HepG2 (cell line): ENCODE results near the gene SAMD13. TPM values are rescaled to one million over a fixed set of nuclear protein-coding genes. Genes with fewer than 3 reads are reported as not detected.

Source experiments
- ATAC-seq: fragments of 200-7000 bp; cut with Tn5 transposase; 3 replicates; pipeline ENCODE4 v1.9.1; 2020; ENCODE audit warnings: mild to moderate bottlenecking, moderate library complexity
- BruUV-seq: library from RNA; stranded (reverse); fragments of 400-500 nt; replicated peaks from 2 replicates; lab custom pipeline; 2021; lab: Mats Ljungman, UMichigan
- CTCF ChIA-PET: fragments of 300-600 bp; formaldehyde crosslinking; extraction: SDS; loops from one replicate; lab custom pipeline; 2021; ENCODE audit warnings: low total read pairs, inconsistent platforms, low intra/inter-chr PET ratio; lab: Yijun Ruan, JAX
- POLR2A ChIA-PET: fragments of 350-600 bp; sonication (Branson Sonifier 250); formaldehyde crosslinking; loops from one replicate; lab custom pipeline; 2020; ENCODE audit warnings: antibody characterized with exemption, inconsistent platforms; lab: Yijun Ruan, JAX
- DNase-seq: peaks from one replicate; pipeline ENCODE4 v3.0.0-alpha.2; 2015; ENCODE audit warnings: low spot score
- FAIRE-seq: peaks from 3 replicates; lab custom pipeline; 2011; peaks lifted over from hg19 to GRCh38; lab: Jason Lieb, UNC
- H2AFZ ChIP-seq: one replicate; pipeline ENCODE4 v1.6.1; 2011; ENCODE audit warnings: low read length, inconsistent platforms
- H3K27ac ChIP-seq: fragments of 300-600 bp; 3 replicates; pipeline ENCODE4 v1.8.0; 2011; ENCODE audit warnings: mixed run types, mild to moderate bottlenecking, mixed read lengths, low read length, inconsistent platforms; ENCODE audit not compliant: insufficient read depth; ENCODE audit errors: extremely low read length
- H3K27me3 ChIP-seq, 2 experiments: fragments of 200-600 bp in 1 of 2; 2 replicates in 1 of 2; 3 replicates in 1 of 2; pipeline versions ENCODE4 v1.6.0 to v1.8.0; 2011; ENCODE audit warnings: low read length in 2 of 2, mild to moderate bottlenecking in 2 of 2, moderate library complexity in 2 of 2, inconsistent platforms in 1 of 2; ENCODE audit not compliant: insufficient read depth in 2 of 2, control insufficient read depth in 1 of 2
- H3K36me3 ChIP-seq, 2 experiments: fragments of 200-600 bp in 1 of 2; replicated peaks in 1 of 2; 2 replicates in 1 of 2; 3 replicates in 1 of 2; pipeline versions ENCODE4 v1.5.1 to v1.8.0; 2011; ENCODE audit warnings: low read length in 2 of 2, inconsistent platforms in 1 of 2; ENCODE audit not compliant: insufficient read depth in 2 of 2, control insufficient read depth in 1 of 2
- H3K4me1 ChIP-seq: 2 replicates; pipeline ENCODE4 v1.5.1; 2012; ENCODE audit warnings: low read length, inconsistent platforms; ENCODE audit not compliant: insufficient read depth
- H3K4me2 ChIP-seq: 2 replicates; pipeline ENCODE4 v1.6.0; 2011; ENCODE audit warnings: low read depth, low read length, inconsistent platforms
- H3K4me3 ChIP-seq, 3 experiments: fragments of 200-600 bp in 1 of 3; sonication (generic), shearing (Covaris generic) in 1 of 3; replicated peaks in 1 of 3; 2 replicates each; pipeline ENCODE4 v1.5.1; 2011 to 2016; ENCODE audit warnings: low read length in 3 of 3, inconsistent platforms in 2 of 3, low read depth in 2 of 3, mild to moderate bottlenecking in 2 of 3, control low read depth in 1 of 3, mixed read lengths in 1 of 3; ENCODE audit not compliant: insufficient read depth in 1 of 3
- H3K79me2 ChIP-seq: one replicate; pipeline ENCODE4 v1.6.1; 2011; ENCODE audit warnings: low read length, inconsistent platforms; ENCODE audit not compliant: insufficient read depth
- H3K9ac ChIP-seq: 2 replicates; pipeline ENCODE4 v1.6.0; 2011; ENCODE audit warnings: mild to moderate bottlenecking, low read depth, low read length, inconsistent platforms; ENCODE audit not compliant: insufficient read depth
- H3K9me3 ChIP-seq: 2 replicates; pipeline ENCODE4 v1.5.1; 2012; ENCODE audit warnings: mild to moderate bottlenecking, low read length
- H4K20me1 ChIP-seq: 2 replicates; pipeline ENCODE4 v1.6.0; 2011; ENCODE audit warnings: inconsistent platforms, mild to moderate bottlenecking, low read length, moderate library complexity; ENCODE audit not compliant: insufficient read depth
- E2F1 ChIP-seq: sonication (generic); formaldehyde crosslinking; IDR thresholded peaks from 2 replicates; pipeline ENCODE4 v1.5.0; 2020; ENCODE audit warnings: missing genetic modification reagents
- RFXANK ChIP-seq: IDR thresholded peaks from 2 replicates; pipeline ENCODE4 v1.6.1; 2016
- TFE3 ChIP-seq: IDR thresholded peaks from 2 replicates; pipeline ENCODE4 v1.6.1; 2016
- ZBTB4 ChIP-seq: sonication (generic); formaldehyde crosslinking; IDR thresholded peaks from 2 replicates; pipeline ENCODE4 v1.4.0; 2020; ENCODE audit warnings: missing genetic modification reagents, mild to moderate bottlenecking, borderline replicate concordance
- ZNF777 ChIP-seq: sonication (generic); formaldehyde crosslinking; IDR thresholded peaks from 2 replicates; pipeline ENCODE4 v1.4.0; 2020; ENCODE audit warnings: missing genetic modification reagents
- WGBS: methylation state at CpG from one replicate; pipeline ENCODE4 v1.1.6; 2017; ENCODE audit warnings: low lambda C conversion rate; 5-methylcytosine and 5-hydroxymethylcytosine counted together
- in situ Hi-C: cut with HindIII; loops from 2 replicates; pipeline ENCODE4 v1.10.0; 2017; ENCODE audit warnings: low pct_unique_long_range_greater_than_20kb; ENCODE audit not compliant: extremely low pct_ligation_motif_present
- intact Hi-C: fragments of 100-400 bp; cut with micrococcal nuclease; formaldehyde crosslinking; loops from one replicate; pipeline ENCODE4 v1.10.0; 2022; ENCODE audit not compliant: unreplicated experiment
- polyA plus RNA-seq, 8 experiments: library from polyadenylated mRNA; depleted of rRNA in 3 of 8; stranded (reverse) in 7 of 8; unstranded in 1 of 8; fragments of >200 nt; fragmentation: Illumina TruSeq in 4 of 8; extraction: Trizol in 4 of 8; gene quantifications; 2 replicates each; pipeline versions ENCODE4 v1.2.1 to v1.2.3, GENCODE V29; 2011 to 2016; ENCODE audit warnings: low read depth in 4 of 8, missing spikeins in 1 of 8, mixed read lengths in 1 of 8; ENCODE audit not compliant: insufficient read depth in 1 of 8
- total RNA-seq, 5 experiments: library from RNA; depleted of rRNA; stranded (reverse); fragments of >200 nt; fragmentation: Illumina TruSeq; extraction: Trizol; gene quantifications; 2 replicates each; pipeline ENCODE4 v1.2.3, GENCODE V29; 2016; ENCODE audit warnings: low read depth in 1 of 5

Gene SAMD13
- total and polyA plus RNA-seq, 2 of the 13 experiments (the other 11 are each of a cell fraction or from before 2014, with no cell fraction given) = 0.09 to 0.18 TPM

GRCh38 chr1:84350550-84350949, 49.0 kb downstream of the SAMD13 start:
- ATAC-seq (no peak), FAIRE-seq (no peak), DNase-seq (no peak)
- ChIA-PET CTCF (no interaction called here), POLR2A (no interaction called here)
- no peaks in the 10 kb centered on the region for H3K79me2 ChIP-seq
- intact Hi-C loops = no loop called here
- no peak overlapping the region for H3K4me2 ChIP-seq
- no peak overlapping the region for H2AFZ ChIP-seq
- H3K4me3 ChIP-seq = no peak overlapping the region
- H3K9ac ChIP-seq = no peak overlapping the region
- BruUV-seq = no TSS peak
- H4K20me1 ChIP-seq = no peaks in the 10 kb centered on the region
- no peak overlapping the region for H3K27ac ChIP-seq
- no peaks in the 10 kb centered on the region; a peak in 1 of 5 replicates for H3K27me3 ChIP-seq
- H3K9me3 ChIP-seq = no peaks in the 10 kb centered on the region
- H3K36me3 ChIP-seq = no peaks in the 10 kb centered on the region
- TF ChIP-seq RFXANK (CRISPR knock-in tag) = no peak
- TF ChIP-seq E2F1 (CRISPR knock-in tag) = no peak
- TF ChIP-seq TFE3 = no peak
- TF ChIP-seq ZNF777 = no peak
- TF ChIP-seq ZBTB4 = no peak
- TF ChIP-seq, all 625 proteins: peak for 0
- WGBS = 0% methylated on average over 3 of the region's 3 CpGs
- no peaks in the 10 kb centered on the region for H3K4me1 ChIP-seq
- in situ Hi-C loops = no loop called here
